GM19372 (cell line): ENCODE results near the gene MBIP.

Source experiments
- ATAC-seq: cut with Tn5 transposase; IDR thresholded peaks from one replicate; pipeline ENCODE4 v1.9.1; 2021; ENCODE audit warnings: mild to moderate bottlenecking, low read depth, moderate library complexity; ENCODE audit not compliant: unreplicated experiment

Gene MBIP

GRCh38 chr14:36271222-36271621 lies 49.2 kb downstream of the MBIP start:
- no peak for ATAC-seq

GRCh38 chr14:36270191-36270590 lies 50.2 kb downstream of the MBIP start:
- ATAC-seq: no peak

GRCh38 chr14:36268121-36268520 lies 52.3 kb downstream of the MBIP start:
- no peak for ATAC-seq

GRCh38 chr14:36264595-36264994 lies 55.8 kb downstream of the MBIP start:
- no peak for ATAC-seq

- ATAC-seq: no peak
These were observed 56.3 kb downstream of the MBIP start for GRCh38 chr14:36264107-36264506.

GRCh38 chr14:36260970-36261640 lies 59.3 kb downstream of the MBIP start:
- no peak for ATAC-seq

- ATAC-seq: no peak
These were observed 62.2 kb downstream of the MBIP start for GRCh38 chr14:36258241-36258640.

- no peak for ATAC-seq
These were observed 64.2 kb downstream of the MBIP start for GRCh38 chr14:36256126-36256801.

- no peak for ATAC-seq
These were observed 66.3 kb downstream of the MBIP start for GRCh38 chr14:36254020-36254624.
